ENCODE data around the gene CRACR2B.
A peak's percentile ranks its signal among the peaks of the same experiment; 100 is the strongest.

CRACR2B gene

DNA sequence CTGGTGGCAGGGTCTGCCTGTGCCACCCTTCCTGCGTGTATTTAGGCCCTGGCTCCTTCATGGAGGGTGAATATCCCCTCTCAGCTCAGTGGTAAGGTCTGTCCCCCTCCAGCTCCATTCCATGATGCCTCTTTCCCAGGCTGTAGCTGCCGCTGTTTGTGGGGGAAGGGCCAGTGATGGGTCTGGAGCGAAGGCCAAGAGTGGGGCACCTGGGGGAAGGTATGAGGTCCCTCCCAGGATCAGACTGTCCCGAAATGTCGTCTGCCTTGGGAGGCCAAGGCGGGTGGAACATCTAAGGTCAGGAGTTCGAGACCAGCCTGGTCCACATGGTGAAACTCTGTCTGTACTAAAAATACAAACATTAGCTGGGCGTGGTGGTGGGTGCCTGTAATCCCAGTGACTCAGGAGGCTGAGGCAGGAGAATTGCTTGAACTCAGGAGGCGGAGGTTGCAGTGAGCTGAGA lies 6.2 kb downstream of the CRACR2B start:
- Histone ChIP-seq H3K27me3 (ENCODE audit: insufficient read depth, low read depth, severe bottlenecking) (no peaks in the 10 kb centered on the region), H3K36me3 (peaks cover 50% of the 10 kb centered on the region), H3K4me3 (ENCODE audit: low read depth, low read length) (peak overlapping the region; percentile 51), H3K27ac (peak overlapping the region; percentile 96), H3K9me3 (ENCODE audit: severe bottlenecking) (no peaks in the 10 kb centered on the region)
- no peak for DNase-seq
- TF ChIP-seq, protein P1, sequence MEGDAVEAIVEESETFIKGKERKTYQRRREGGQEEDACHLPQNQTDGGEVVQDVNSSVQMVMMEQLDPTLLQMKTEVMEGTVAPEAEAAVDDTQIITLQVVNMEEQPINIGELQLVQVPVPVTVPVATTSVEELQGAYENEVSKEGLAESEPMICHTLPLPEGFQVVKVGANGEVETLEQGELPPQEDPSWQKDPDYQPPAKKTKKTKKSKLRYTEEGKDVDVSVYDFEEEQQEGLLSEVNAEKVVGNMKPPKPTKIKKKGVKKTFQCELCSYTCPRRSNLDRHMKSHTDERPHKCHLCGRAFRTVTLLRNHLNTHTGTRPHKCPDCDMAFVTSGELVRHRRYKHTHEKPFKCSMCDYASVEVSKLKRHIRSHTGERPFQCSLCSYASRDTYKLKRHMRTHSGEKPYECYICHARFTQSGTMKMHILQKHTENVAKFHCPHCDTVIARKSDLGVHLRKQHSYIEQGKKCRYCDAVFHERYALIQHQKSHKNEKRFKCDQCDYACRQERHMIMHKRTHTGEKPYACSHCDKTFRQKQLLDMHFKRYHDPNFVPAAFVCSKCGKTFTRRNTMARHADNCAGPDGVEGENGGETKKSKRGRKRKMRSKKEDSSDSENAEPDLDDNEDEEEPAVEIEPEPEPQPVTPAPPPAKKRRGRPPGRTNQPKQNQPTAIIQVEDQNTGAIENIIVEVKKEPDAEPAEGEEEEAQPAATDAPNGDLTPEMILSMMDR (IDR thresholded peaks at IDR 0.05; ENCODE audit: low read depth, low read length) = no peak

DNA sequence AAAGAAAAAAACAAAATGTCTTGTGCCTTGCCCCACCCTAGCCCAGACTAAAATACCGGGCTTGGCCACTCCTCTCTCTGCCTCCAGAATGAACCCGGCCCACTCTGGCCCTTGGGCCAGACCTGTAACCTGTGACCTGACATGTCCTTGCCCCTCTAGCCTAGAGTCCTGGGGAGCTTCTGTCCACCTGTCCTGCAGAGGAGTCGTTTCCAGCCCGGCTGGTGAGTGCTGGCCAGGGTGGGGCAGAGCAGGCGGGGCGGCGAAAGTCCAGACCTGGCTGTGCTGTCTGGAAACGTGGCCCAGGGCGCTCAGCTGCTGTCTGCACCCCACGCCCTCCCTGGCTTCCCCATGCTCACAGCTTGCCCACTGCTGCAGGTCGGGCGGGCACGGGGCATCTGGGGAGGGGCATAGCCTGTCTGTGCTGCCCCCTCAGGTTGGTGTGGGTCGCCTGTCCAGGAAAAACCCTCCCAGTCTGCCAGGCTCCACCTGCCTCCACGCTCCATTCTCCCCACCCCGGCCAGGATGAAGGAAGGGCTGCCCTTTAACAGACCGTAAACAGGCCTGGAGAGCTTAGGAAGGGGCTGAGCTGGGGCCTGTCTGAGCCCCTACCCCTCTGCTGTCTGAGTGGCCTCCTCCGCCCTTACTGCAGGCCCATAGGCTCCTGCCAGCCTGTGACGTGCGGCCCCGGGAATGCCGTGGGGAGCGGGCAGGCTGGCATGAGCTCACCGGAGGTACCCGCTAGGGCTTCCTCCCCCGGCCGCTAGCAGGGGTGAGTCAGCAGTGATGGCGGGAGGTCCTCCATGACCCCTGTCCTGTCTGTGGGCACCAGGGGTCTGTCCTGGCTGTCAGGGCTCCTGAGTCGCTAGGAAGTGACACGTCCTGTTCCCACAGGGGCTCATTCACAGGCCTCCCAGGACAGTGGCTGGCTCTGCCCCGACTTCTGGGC lies 6.9 kb downstream of the CRACR2B start:
- peaks cover 58% of the 10 kb centered on the region for H3K36me3 ChIP-seq
- no peaks in the 10 kb centered on the region for H3K27me3 ChIP-seq (ENCODE audit: insufficient read depth, low read depth, severe bottlenecking)
- H3K9me3 ChIP-seq (ENCODE audit: severe bottlenecking) = no peaks in the 10 kb centered on the region
- H3K4me3 ChIP-seq (ENCODE audit: low read depth, low read length) = no peak overlapping the region
- TF ChIP-seq, protein P1 (IDR thresholded peaks at IDR 0.05; ENCODE audit: low read depth, low read length) = no peak
- DNase-seq = no peak
- H3K27ac ChIP-seq = peak overlapping the region; percentile 96

DNA sequence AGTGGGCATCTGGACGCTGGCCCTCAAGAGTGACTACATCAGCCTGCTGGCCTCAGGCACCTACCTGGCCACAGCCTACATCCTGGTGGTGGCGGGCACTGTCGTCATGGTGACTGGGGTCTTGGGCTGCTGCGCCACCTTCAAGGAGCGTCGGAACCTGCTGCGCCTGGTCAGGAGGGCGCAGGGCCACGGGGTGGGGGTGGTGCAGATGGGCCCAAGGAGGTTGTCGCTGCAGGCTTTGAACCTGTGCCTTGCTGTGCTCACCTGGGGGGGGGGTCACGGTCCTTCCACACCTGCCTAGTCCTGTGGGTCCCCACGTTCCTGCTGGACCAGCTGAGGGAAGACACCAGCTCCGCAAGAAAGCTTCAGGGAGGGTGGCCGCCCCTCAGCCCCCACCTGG lies 8.6 kb downstream of the CRACR2B start:
- Histone ChIP-seq H3K9me3 (ENCODE audit: severe bottlenecking) (no peaks in the 10 kb centered on the region), H3K27ac (no peak overlapping the region), H3K4me3 (ENCODE audit: low read depth, low read length) (no peak overlapping the region), H3K27me3 (ENCODE audit: insufficient read depth, low read depth, severe bottlenecking) (no peaks in the 10 kb centered on the region), H3K36me3 (peaks cover 74% of the 10 kb centered on the region)
- DNase-seq = no peak
- TF ChIP-seq, protein P1 (IDR thresholded peaks at IDR 0.05; ENCODE audit: low read depth, low read length) = no peak

DNA sequence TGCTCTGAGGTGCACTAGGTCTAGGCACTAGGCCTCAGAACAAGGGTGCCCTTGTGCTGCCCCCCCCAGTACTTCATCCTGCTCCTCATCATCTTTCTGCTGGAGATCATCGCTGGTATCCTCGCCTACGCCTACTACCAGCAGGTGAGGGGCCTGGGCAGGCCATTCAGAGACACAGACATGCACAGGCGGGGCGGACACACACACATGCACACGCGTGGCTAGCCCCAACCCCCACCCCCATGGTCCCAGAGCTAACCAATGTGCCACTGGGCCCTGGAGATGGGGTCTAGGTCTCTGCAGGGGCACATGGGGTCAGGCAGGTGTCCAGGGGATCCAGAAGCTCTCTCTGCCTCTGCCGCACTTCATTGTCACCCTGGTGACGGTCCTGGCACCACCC lies 9.0 kb downstream of the CRACR2B start:
- Histone ChIP-seq H3K4me3 (ENCODE audit: low read depth, low read length) (no peak overlapping the region), H3K36me3 (peaks cover 79% of the 10 kb centered on the region), H3K27me3 (ENCODE audit: insufficient read depth, low read depth, severe bottlenecking) (no peaks in the 10 kb centered on the region), H3K27ac (no peak overlapping the region; the same call in 1 of the 2 replicates), H3K9me3 (ENCODE audit: severe bottlenecking) (no peaks in the 10 kb centered on the region)
- TF ChIP-seq, protein P1 (IDR thresholded peaks at IDR 0.05; ENCODE audit: low read depth, low read length) = no peak
- no peak for DNase-seq

DNA sequence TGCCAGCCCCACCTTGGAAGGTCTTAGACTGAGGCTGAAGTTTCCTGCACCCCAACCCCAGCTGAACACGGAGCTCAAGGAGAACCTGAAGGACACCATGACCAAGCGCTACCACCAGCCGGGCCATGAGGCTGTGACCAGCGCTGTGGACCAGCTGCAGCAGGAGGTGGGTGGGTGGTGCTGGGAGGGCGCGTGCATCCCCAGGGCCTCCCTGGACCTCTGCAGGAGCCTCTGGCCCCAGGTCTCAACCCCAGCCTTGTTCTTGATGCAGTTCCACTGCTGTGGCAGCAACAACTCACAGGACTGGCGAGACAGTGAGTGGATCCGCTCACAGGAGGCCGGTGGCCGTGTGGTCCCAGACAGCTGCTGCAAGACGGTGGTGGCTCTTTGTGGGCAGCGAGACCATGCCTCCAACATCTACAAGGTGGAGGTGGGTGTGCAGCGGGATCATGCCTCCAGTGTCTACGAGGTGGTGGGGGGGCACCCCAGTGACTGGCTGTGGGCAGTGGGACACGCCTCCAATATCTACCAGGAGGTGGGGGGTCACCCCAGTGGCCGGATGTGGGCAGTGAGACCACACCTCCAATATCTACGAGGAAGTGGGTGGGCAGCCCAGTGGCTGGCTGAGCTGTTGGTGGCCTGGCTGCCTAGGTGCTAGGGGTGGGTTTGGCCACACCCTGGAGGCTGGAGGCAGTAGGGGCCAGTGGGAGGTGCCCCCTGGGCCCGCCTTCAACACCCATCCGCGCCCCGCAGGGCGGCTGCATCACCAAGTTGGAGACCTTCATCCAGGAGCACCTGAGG lies 9.7 kb downstream of the CRACR2B start:
- TF ChIP-seq, protein P1 (IDR thresholded peaks at IDR 0.05; ENCODE audit: low read depth, low read length) = no peak
- H3K27ac ChIP-seq = peak overlapping the region; percentile 77
- H3K4me3 ChIP-seq (ENCODE audit: low read depth, low read length) = no peak overlapping the region
- no peaks in the 10 kb centered on the region for H3K27me3 ChIP-seq (ENCODE audit: insufficient read depth, low read depth, severe bottlenecking)
- no peak for DNase-seq
- peaks cover 84% of the 10 kb centered on the region for H3K36me3 ChIP-seq
- no peaks in the 10 kb centered on the region for H3K9me3 ChIP-seq (ENCODE audit: severe bottlenecking)

Data from WERI-Rb-1 (cell line).